Transverse colon (tissue), 3 donors: ENCODE measurements around the gene GAP43.

Experiments
- POLR2A ChIP-seq: fragments of 450-650 bp; IDR thresholded peaks from one replicate; pipeline ENCODE4 v1.6.1; 2016; ENCODE audit warnings: antibody characterized with exemption, mild to moderate bottlenecking, moderate library complexity
- TF ChIP-seq, protein P1 (sequence below), 5 experiments: fragments of 200-600 bp in 3 of 5; fragments of 450-650 bp in 2 of 5; sonication (generic) in 3 of 5; IDR thresholded peaks; 1 replicate in 2 of 5; 2 replicates in 3 of 5; pipeline ENCODE4 v1.5.1; 2016 to 2017; ENCODE audit warnings: antibody characterized with exemption in 5 of 5, inconsistent platforms in 3 of 5, mild to moderate bottlenecking in 2 of 5, moderate library complexity in 1 of 5

DNA sequence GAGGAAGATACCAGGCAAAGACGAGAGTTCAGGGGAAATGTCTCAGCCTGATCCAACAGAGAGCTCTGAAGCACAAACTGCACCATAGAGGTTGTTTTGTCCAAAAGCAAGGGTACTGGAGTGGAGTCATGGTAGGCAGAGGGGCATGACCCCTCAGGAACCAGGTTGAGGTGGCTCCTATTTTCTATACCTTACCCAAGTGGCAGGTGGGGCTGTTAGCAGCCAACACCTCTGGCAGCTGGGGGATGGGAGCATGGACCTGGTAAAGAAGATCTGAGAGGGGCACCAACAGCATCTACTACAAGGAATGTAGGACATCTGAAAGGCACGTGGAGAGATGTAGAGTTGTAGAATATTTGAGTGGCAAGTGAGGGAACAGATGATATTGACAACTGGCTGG is 85.2 kb downstream of the GAP43 start:
- TF ChIP-seq, protein P1, sequence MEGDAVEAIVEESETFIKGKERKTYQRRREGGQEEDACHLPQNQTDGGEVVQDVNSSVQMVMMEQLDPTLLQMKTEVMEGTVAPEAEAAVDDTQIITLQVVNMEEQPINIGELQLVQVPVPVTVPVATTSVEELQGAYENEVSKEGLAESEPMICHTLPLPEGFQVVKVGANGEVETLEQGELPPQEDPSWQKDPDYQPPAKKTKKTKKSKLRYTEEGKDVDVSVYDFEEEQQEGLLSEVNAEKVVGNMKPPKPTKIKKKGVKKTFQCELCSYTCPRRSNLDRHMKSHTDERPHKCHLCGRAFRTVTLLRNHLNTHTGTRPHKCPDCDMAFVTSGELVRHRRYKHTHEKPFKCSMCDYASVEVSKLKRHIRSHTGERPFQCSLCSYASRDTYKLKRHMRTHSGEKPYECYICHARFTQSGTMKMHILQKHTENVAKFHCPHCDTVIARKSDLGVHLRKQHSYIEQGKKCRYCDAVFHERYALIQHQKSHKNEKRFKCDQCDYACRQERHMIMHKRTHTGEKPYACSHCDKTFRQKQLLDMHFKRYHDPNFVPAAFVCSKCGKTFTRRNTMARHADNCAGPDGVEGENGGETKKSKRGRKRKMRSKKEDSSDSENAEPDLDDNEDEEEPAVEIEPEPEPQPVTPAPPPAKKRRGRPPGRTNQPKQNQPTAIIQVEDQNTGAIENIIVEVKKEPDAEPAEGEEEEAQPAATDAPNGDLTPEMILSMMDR (IDR thresholded peaks at IDR 0.05) = no peak
- TF ChIP-seq POLR2A = no peak
